H1 (cell line): ENCODE data around the gene ARHGEF7. TPM values are rescaled to one million over a fixed set of nuclear protein-coding genes. Genes with fewer than 3 reads are reported as not detected.

Experiments
- CEBPB ChIP-seq: IDR thresholded peaks from 2 replicates; pipeline ENCODE4 v1.6.1; 2012; ENCODE audit warnings: low read depth, low read length
- HDAC2 ChIP-seq, 2 experiments: fragments of 300-600 bp in 1 of 2; sonication (generic) in 1 of 2; IDR thresholded peaks; 2 replicates each; pipeline ENCODE4 v1.6.1; 2011 to 2012; ENCODE audit warnings: low read depth in 2 of 2, low read length in 2 of 2, mild to moderate bottlenecking in 2 of 2, moderate library complexity in 2 of 2, borderline replicate concordance in 1 of 2, inconsistent platforms in 1 of 2
- SAP30 ChIP-seq: fragments of 300-600 bp; sonication (generic); IDR thresholded peaks from 2 replicates; pipeline ENCODE4 v1.7.1; 2012; ENCODE audit warnings: low read length, moderate library complexity, mild to moderate bottlenecking, inconsistent platforms; ENCODE audit not compliant: insufficient read depth, insufficient replicate concordance
- SIX5 ChIP-seq: IDR thresholded peaks from 2 replicates; pipeline ENCODE4 v1.6.1; 2011; ENCODE audit warnings: mild to moderate bottlenecking, low read depth, low read length
- SP1 ChIP-seq: IDR thresholded peaks from 2 replicates; pipeline ENCODE4 v1.6.1; 2011; ENCODE audit warnings: low read depth, low read length
- TEAD4 ChIP-seq: IDR thresholded peaks from 2 replicates; pipeline ENCODE4 v1.6.1; 2012; ENCODE audit warnings: low read depth, low read length, inconsistent platforms, mixed read lengths
- polyA plus RNA-seq, 7 experiments: library from polyadenylated mRNA; depleted of rRNA in 3 of 7; stranded (reverse) in 5 of 7; unstranded in 2 of 7; fragments of >200 nt in 5 of 7; fragments of 200-250 nt in 2 of 7; gene quantifications; 1 replicate in 5 of 7; 2 replicates in 1 of 7; 4 replicates in 1 of 7; pipeline versions ENCODE4 v1.2.1 to v1.2.3, GENCODE V29; 2011 to 2013; ENCODE audit warnings: missing spikeins in 2 of 7, mixed read lengths in 2 of 7
- total RNA-seq: library from RNA; stranded (reverse); fragmentation: NEBNext Ultra II Directional; extraction: Animal tissue kit (Norgen Biotek cat#: 25700); gene quantifications from 2 replicates; pipeline ENCODE4 v1.2.1, GENCODE V29; 2021

ARHGEF7 gene
- total and polyA plus RNA-seq, 2 of the 8 experiments (the other 6 are each of a cell fraction or from before 2014, with no cell fraction given): 26.2 to 56.5 TPM

DNA sequence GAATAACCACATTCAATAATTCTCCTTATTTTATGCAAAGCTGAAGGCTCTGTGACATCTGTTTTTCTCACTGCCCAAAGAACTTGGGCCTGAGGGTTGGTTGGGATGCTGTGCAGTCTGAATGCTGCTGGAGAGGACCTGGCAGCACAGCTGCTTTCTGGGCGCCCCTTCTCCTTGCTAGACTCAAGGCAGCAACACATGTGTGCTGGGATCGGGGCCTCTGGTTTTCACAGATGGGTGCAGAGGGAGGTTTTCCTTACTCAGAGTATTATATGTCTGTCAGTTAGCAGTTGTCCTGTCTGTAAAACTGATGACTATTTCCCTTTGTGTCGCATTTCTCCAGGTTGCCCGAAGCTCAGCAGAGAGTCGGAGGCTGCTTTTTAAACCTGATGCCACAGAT is 152.1 kb downstream of the ARHGEF7 start (continued):
- TF ChIP-seq SAP30 (no peak), TEAD4 (no peak), CEBPB (no peak), SP1 (no peak), HDAC2 (IDR thresholded peaks at IDR 0.05; ENCODE audit: borderline replicate concordance in 1 of 2, low read depth in 2 of 2, low read length in 2 of 2) (no peak), SIX5 (no peak)
